HCT116 (cell line): ENCODE measurements around the gene WNT11. TPM values are rescaled to one million over a fixed set of nuclear protein-coding genes. Genes with fewer than 3 reads are reported as not detected.

Experiments
- ATAC-seq: fragments of 200-7000 bp; cut with Tn5 transposase; 2 replicates; pipeline ENCODE4 v1.9.1; 2020; ENCODE audit warnings: mild to moderate bottlenecking, moderate library complexity
- BruUV-seq: library from RNA; stranded (reverse); fragments of 400-500 nt; replicated peaks from 2 replicates; lab custom pipeline; 2021; lab: Mats Ljungman, UMichigan
- CTCF ChIA-PET: fragments of 300-600 bp; sonication (Branson Sonifier 250); formaldehyde crosslinking; loops from one replicate; lab custom pipeline; 2021; ENCODE audit warnings: antibody characterized with exemption; lab: Charles Lee
- POLR2A ChIA-PET: fragments of 300-600, 350-600 bp; sonication (Branson Sonifier 250); formaldehyde crosslinking; loops from one replicate; lab custom pipeline; 2021; ENCODE audit warnings: antibody characterized with exemption; lab: Charles Lee
- RAD21 ChIA-PET, 2 experiments: fragments of 300-600 bp; sonication (Branson Sonifier 250); formaldehyde crosslinking; loops; one replicate each; lab custom pipeline; 2023; ENCODE audit warnings: low total read pairs in 2 of 2; ENCODE audit not compliant: uncharacterized antibody in 2 of 2, unreplicated experiment in 2 of 2, low non-redundant PET in 1 of 2; lab: Charles Lee
- DNase-seq: peaks from one replicate; pipeline ENCODE4 v3.0.0-alpha.2; 2010; ENCODE audit warnings: low read depth, low spot score
- H2AFZ ChIP-seq: fragments of 200-600 bp; shearing (Covaris generic), sonication (generic); 2 replicates; pipeline ENCODE4 v1.6.1; 2017; ENCODE audit warnings: low read depth, mixed run types, mixed read lengths, antibody characterized with exemption, low read length; ENCODE audit not compliant: poor library complexity, severe bottlenecking
- H3K27ac ChIP-seq: 2 replicates; pipeline ENCODE4 v1.5.1; 2012; ENCODE audit warnings: low read depth, low read length
- H3K27me3 ChIP-seq: fragments of 200-600 bp; sonication (generic); 2 replicates; pipeline ENCODE4 v1.6.1; 2016; ENCODE audit warnings: mixed run types, low read length, mixed read lengths; ENCODE audit not compliant: insufficient read depth
- H3K36me3 ChIP-seq, 2 experiments: fragments of 200-500 bp in 1 of 2; fragments of 200-600 bp in 1 of 2; sonication (Bioruptor generic) in 1 of 2; sonication (generic) in 1 of 2; 2 replicates each; pipeline versions ENCODE4 v1.5.1 to v1.6.1; 2014 to 2016; ENCODE audit warnings: low read length in 2 of 2, inconsistent platforms in 1 of 2, mixed read lengths in 1 of 2, mixed run types in 1 of 2; ENCODE audit not compliant: insufficient read depth in 2 of 2, control insufficient read depth in 1 of 2
- H3K4me1 ChIP-seq, 2 experiments: fragments of 200-600 bp in 1 of 2; sonication (generic) in 1 of 2; 2 replicates each; pipeline versions ENCODE4 v1.5.1 to v1.6.1; 2012 to 2017; ENCODE audit warnings: low read length in 2 of 2, inconsistent platforms in 1 of 2, mild to moderate bottlenecking in 1 of 2, mixed read lengths in 1 of 2, mixed run types in 1 of 2, moderate library complexity in 1 of 2; ENCODE audit not compliant: insufficient read depth in 2 of 2, control insufficient read depth in 1 of 2
- H3K4me2 ChIP-seq: fragments of 200-600 bp; sonication (generic); 2 replicates; pipeline ENCODE4 v1.6.1; 2017; ENCODE audit warnings: mixed run types, low read length, mixed read lengths
- H3K4me3 ChIP-seq, 2 experiments: fragments of 200-600 bp in 1 of 2; sonication (generic) in 1 of 2; replicated peaks in 1 of 2; 2 replicates each; pipeline ENCODE4 v1.5.1; 2011 to 2016; ENCODE audit warnings: low read length in 2 of 2, control low read depth in 1 of 2, low read depth in 1 of 2, mild to moderate bottlenecking in 1 of 2, mixed read lengths in 1 of 2, mixed run types in 1 of 2
- H3K79me2 ChIP-seq: fragments of 200-600 bp; sonication (generic); 2 replicates; pipeline ENCODE4 v1.6.1; 2017; ENCODE audit warnings: mild to moderate bottlenecking, mixed run types, low read length, moderate library complexity, mixed read lengths; ENCODE audit not compliant: insufficient read depth
- H3K9ac ChIP-seq: fragments of 200-600 bp; sonication (generic); 2 replicates; pipeline ENCODE4 v1.6.1; 2016; ENCODE audit warnings: low read length, mixed read lengths
- H3K9me2 ChIP-seq: fragments of 200-600 bp; sonication (generic), shearing (Covaris generic); 2 replicates; pipeline ENCODE4 v1.6.1; 2017; ENCODE audit warnings: mixed run types, mild to moderate bottlenecking, moderate library complexity; ENCODE audit not compliant: insufficient read depth
- H3K9me3 ChIP-seq, 2 experiments: fragments of 200-500 bp in 1 of 2; fragments of 200-600 bp in 1 of 2; sonication (Bioruptor generic) in 1 of 2; sonication (generic) in 1 of 2; 2 replicates each; pipeline ENCODE4 v1.6.1; 2014 to 2017; ENCODE audit warnings: low read length in 2 of 2, mixed read lengths in 2 of 2, inconsistent platforms in 1 of 2, low read depth in 1 of 2, mild to moderate bottlenecking in 1 of 2, mixed run types in 1 of 2, moderate library complexity in 1 of 2; ENCODE audit not compliant: control insufficient read depth in 1 of 2, insufficient read depth in 1 of 2
- H4K20me1 ChIP-seq: fragments of 200-600 bp; sonication (generic), shearing (Covaris generic); 2 replicates; pipeline ENCODE4 v1.6.1; 2017; ENCODE audit warnings: mixed run types, mild to moderate bottlenecking, moderate library complexity; ENCODE audit not compliant: insufficient read depth
- CBX3 ChIP-seq: IDR thresholded peaks from 2 replicates; pipeline ENCODE4 v1.6.1; 2012; ENCODE audit warnings: low read depth
- CEBPB ChIP-seq: IDR thresholded peaks from 2 replicates; pipeline ENCODE4 v1.6.1; 2012; ENCODE audit warnings: low read depth
- EGR1 ChIP-seq: IDR thresholded peaks from 2 replicates; pipeline ENCODE4 v1.6.1; 2012; ENCODE audit warnings: low read depth
- ELF1 ChIP-seq: IDR thresholded peaks from 2 replicates; pipeline ENCODE4 v1.6.1; 2012; ENCODE audit warnings: low read depth, borderline replicate concordance
- EZH2 ChIP-seq: fragments of 200-600 bp; sonication (generic); IDR thresholded peaks from 2 replicates; pipeline ENCODE4 v1.6.1; 2017; ENCODE audit warnings: antibody characterized with exemption, mixed run types
- EZH2phosphoT487 ChIP-seq: fragments of 200-600 bp; IDR thresholded peaks from 2 replicates; pipeline ENCODE4 v1.6.1; 2018; ENCODE audit warnings: antibody characterized with exemption, borderline replicate concordance
- JUND ChIP-seq: IDR thresholded peaks from 2 replicates; pipeline ENCODE4 v1.6.1; 2012
- MAX ChIP-seq: IDR thresholded peaks from 2 replicates; pipeline ENCODE4 v1.6.1; 2012
- POLR2A ChIP-seq: IDR thresholded peaks from 2 replicates; pipeline ENCODE4 v1.7.0; 2011; ENCODE audit warnings: borderline replicate concordance; ENCODE audit not compliant: insufficient read depth, insufficient read length; ENCODE audit errors: extremely low read depth
- POLR2AphosphoS5 ChIP-seq: IDR thresholded peaks from 2 replicates; pipeline ENCODE4 v1.6.1; 2011; ENCODE audit warnings: mild to moderate bottlenecking, low read depth, low read length, moderate library complexity
- REST ChIP-seq: IDR thresholded peaks from 2 replicates; pipeline ENCODE4 v1.6.1; 2012; ENCODE audit warnings: low read depth
- SP1 ChIP-seq: IDR thresholded peaks from 2 replicates; pipeline ENCODE4 v1.6.1; 2012; ENCODE audit warnings: low read depth
- SRF ChIP-seq: IDR thresholded peaks from 2 replicates; pipeline ENCODE4 v1.6.1; 2012; ENCODE audit warnings: low read depth
- TCF7L2 ChIP-seq: IDR thresholded peaks from 2 replicates; pipeline ENCODE4 v1.7.0; 2011; ENCODE audit warnings: borderline replicate concordance, inconsistent platforms; ENCODE audit not compliant: insufficient read depth, insufficient read length; ENCODE audit errors: extremely low read depth
- YY1 ChIP-seq: IDR thresholded peaks from 2 replicates; pipeline ENCODE4 v1.6.1; 2011; ENCODE audit warnings: low read length, low read depth, moderate library complexity, mild to moderate bottlenecking; ENCODE audit not compliant: insufficient replicate concordance; ENCODE audit errors: extremely low read depth
- ZBTB33 ChIP-seq: IDR thresholded peaks from 2 replicates; pipeline ENCODE4 v1.6.1; 2011; ENCODE audit warnings: mild to moderate bottlenecking, low read length, moderate library complexity; ENCODE audit not compliant: insufficient replicate concordance; ENCODE audit errors: extremely low read depth
- ZFX ChIP-seq: fragments of 450-650 bp; IDR thresholded peaks from 2 replicates; pipeline ENCODE4 v1.6.1; 2017
- intact Hi-C: fragments of 100-400 bp; cut with micrococcal nuclease; formaldehyde crosslinking; loops from 2 replicates; pipeline ENCODE4 v1.10.0; 2022
- total RNA-seq: library from RNA; stranded (reverse); gene quantifications from one replicate; pipeline ENCODE4 v1.2.1, GENCODE V29; 2021; ENCODE audit not compliant: unreplicated experiment

The WNT11 gene
- total RNA-seq, 1 experiment from 2014 or later, result 1.9 TPM

- POLR2A ChIA-PET, result no interaction called here
- RAD21 ChIA-PET, result interaction anchor here in 1 of 2 experiments (0.6 kb wide), 1 partner anchor 252 kb away, joined by 3 read pairs; no protein-coding TSS in a partner anchor
- no peak for TF ChIP-seq TCF7L2
- TF ChIP-seq REST, result no peak
- TF ChIP-seq EGR1, result no peak
- TF ChIP-seq ZBTB33, result no peak
- no peak for TF ChIP-seq SP1
- no peak for TF ChIP-seq CBX3
- TF ChIP-seq JUND, result no peak
- no peak for TF ChIP-seq POLR2A
- no peak for TF ChIP-seq POLR2AphosphoS5
- TF ChIP-seq SRF, result no peak
- TF ChIP-seq EZH2phosphoT487, result no peak
- no peak for TF ChIP-seq CEBPB
- no peak for TF ChIP-seq MAX
- no peak for TF ChIP-seq ZFX
- no peak for TF ChIP-seq EZH2
- no peak for TF ChIP-seq ELF1
- TF ChIP-seq YY1, result no peak
- H3K36me3 ChIP-seq, result no peaks in the 10 kb centered on the region
- CTCF ChIA-PET, result interaction anchor here (1.1 kb wide), 1 partner anchor 253 kb away, joined by 3 read pairs; no protein-coding TSS in a partner anchor
- ATAC-seq (no peak), DNase-seq (no peak)
- intact Hi-C loops, result no loop called here
- H3K9me2 ChIP-seq, result no peaks in the 10 kb centered on the region
- H3K79me2 ChIP-seq, result no peaks in the 10 kb centered on the region
- H3K4me3 ChIP-seq, result no peak overlapping the region
- H3K9ac ChIP-seq, result no peak overlapping the region
- no peaks in the 10 kb centered on the region for H4K20me1 ChIP-seq
- BruUV-seq, result no TSS peak
- no peaks in the 10 kb centered on the region for H3K27me3 ChIP-seq
- no peak overlapping the region for H2AFZ ChIP-seq
- no peaks in the 10 kb centered on the region for H3K9me3 ChIP-seq
- H3K4me1 ChIP-seq, result peaks cover 0 to 8% of the 10 kb centered on the region in 2 experiments; a peak in 2 of 4 replicates
- H3K27ac ChIP-seq, result no peak overlapping the region
- no peak overlapping the region for H3K4me2 ChIP-seq
These were observed 56.6 kb downstream of the WNT11 start for GRCh38 chr11:76149713-76150112.
